ENCODE results near the gene ATP8A2.
A peak's percentile ranks its signal among the peaks of the same experiment; 100 is the strongest.
"Not testable (repeated sequence)": the region's sequence is repeated elsewhere in the genome, so short reads cannot be mapped to it uniquely, and the experiment has no call there.

The ATP8A2 gene

DNA sequence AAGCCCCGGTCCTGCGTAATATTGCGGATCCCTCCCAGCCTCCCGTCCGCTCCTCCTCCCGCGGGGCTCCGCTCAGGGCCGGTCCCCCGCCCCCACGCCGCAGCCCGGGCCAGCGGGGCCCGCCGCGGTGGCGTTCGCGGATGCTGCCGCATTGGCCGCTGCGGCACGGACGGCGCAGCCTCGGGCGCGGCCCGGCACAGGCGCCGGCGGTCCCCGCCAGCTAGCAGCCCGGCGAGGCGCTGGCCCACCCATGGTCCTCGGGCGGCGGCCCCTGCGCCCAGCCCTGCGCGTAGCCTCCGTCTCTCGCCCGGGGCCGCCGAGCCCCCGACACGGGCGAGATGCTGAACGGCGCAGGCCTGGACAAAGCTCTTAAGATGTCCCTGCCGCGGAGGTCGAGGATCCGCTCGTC is at the start of gene ATP8A2:
ATP8A2 (plus strand) TSS at position 100 of the 409 bp plus-strand sequence; CDS start at position 339, 239 bp downstream.
- H3K4me3 Mint-ChIP-seq, result peak within 1 kb of the TSS; percentile 46
- peaks cover 76% of the 10 kb centered on the region for H3K27me3 Mint-ChIP-seq (ENCODE audit: low read depth)

DNA sequence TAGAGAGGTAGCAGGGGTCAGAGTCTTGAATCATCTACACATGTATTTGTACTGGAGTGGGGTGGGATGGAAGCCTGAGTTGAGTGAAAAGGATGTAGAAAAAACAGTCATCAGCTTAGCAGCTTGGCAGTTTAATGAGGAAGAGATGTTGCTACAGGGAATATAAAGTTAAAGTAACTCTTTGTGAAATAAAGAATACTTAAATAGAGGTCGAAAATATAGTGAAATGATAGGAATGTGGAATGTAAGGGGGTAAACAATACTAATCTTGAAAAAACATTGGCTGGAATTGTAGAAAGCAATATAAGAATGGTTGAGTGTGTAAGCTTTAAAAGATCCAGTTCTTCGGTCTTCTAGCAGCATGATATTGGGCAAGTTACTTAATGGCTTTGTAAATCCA is 47.7 kb upstream of the ATP8A2 start:
- no peak overlapping the region for H3K27ac Mint-ChIP-seq

More for the DNA sequence above, at the start of gene ATP8A2:
- H3K9me3 Mint-ChIP-seq, result no peaks in the 10 kb centered on the region
- no peak within 1 kb of the TSS for H3K27ac Mint-ChIP-seq
- H3K36me3 Mint-ChIP-seq (ENCODE audit: low read depth), result no peaks in the 10 kb centered on the region
- peaks cover 7% of the 10 kb centered on the region for H3K4me1 Mint-ChIP-seq (ENCODE audit: low read depth)

DNA sequence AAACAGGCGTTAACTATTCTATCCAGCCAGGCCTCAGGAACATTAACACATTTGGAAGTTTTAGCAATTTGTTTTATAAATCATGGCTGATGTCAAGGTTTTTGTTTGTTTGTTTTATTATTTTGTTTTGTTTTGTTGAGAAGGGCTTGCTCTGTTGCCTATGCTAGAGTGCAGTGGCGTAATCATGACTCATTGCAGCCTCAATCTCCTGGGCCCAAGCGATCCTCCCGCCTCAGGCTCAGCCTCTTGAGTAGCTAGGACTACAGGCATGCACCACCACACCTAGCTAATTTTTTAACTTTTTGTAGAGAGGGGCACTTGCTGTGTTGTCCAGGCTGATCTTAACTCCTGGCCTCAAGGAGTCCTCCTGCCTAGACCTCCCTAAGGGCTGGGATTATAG is 42.1 kb upstream of the ATP8A2 start:
- Mint-ChIP-seq H3K9me3 (no peaks in the 10 kb centered on the region), H3K27me3 (ENCODE audit: low read depth) (no peaks in the 10 kb centered on the region), H3K36me3 (ENCODE audit: low read depth) (peaks cover 35% of the 10 kb centered on the region), H3K4me3 (no peak overlapping the region), H3K27ac (no peak overlapping the region), H3K4me1 (ENCODE audit: low read depth) (peaks cover 10% of the 10 kb centered on the region)

More for the DNA sequence above, 47.7 kb upstream of the ATP8A2 start:
- H3K4me3 Mint-ChIP-seq, result no peak overlapping the region
- H3K27me3 Mint-ChIP-seq (ENCODE audit: low read depth), result no peaks in the 10 kb centered on the region
- peaks cover under 1% of the 10 kb centered on the region for H3K4me1 Mint-ChIP-seq (ENCODE audit: low read depth)
- H3K9me3 Mint-ChIP-seq, result no peaks in the 10 kb centered on the region
- peaks cover 20% of the 10 kb centered on the region for H3K36me3 Mint-ChIP-seq (ENCODE audit: low read depth)

DNA sequence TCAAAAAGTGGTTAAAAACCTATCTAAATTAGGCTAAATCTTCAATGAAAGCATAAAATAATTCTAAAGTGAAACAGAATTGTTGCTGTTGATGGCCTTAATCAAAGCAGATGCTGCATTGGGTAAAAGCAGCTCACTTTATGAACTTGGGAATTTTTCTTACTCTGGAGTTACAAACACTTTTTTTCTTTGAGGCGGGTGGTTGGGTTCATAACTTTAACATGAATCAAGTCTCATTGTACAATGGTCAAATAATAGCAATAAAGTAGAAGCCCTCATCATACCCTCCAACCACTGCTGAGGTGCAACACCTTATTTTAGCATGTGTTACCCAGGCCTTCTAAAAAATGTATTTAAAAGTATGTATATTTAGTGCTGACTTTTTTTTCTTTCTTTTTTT is 41.2 kb upstream of the ATP8A2 start:
- H3K27ac Mint-ChIP-seq, result no peak overlapping the region
- H3K4me3 Mint-ChIP-seq, result no peak overlapping the region
- H3K27me3 Mint-ChIP-seq (ENCODE audit: low read depth), result no peaks in the 10 kb centered on the region

DNA sequence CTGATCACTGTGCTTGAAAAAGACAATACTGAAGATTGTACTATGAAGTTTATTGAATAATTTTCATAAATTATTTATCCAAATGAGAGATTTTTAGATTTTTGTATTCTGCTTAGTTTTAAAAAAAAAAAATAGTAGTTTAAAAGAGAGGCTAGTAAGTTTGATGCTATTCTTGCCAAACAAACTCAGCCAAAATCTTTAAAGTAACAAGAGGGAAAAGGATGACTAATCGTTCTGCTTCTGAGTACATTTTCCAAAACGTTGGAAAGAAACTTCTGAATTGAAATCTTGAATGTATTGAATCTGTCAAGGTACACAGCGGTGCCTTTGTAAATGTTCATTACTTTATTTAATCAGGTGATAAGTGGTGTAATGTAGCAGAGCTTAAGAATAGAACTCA is 35.9 kb upstream of the ATP8A2 start:
- Mint-ChIP-seq H3K36me3 (ENCODE audit: low read depth) (peaks cover 29% of the 10 kb centered on the region), H3K27me3 (ENCODE audit: low read depth) (no peaks in the 10 kb centered on the region)

More for the DNA sequence above, 41.2 kb upstream of the ATP8A2 start:
- Mint-ChIP-seq H3K4me1 (ENCODE audit: low read depth) (peaks cover 10% of the 10 kb centered on the region), H3K36me3 (ENCODE audit: low read depth) (peaks cover 35% of the 10 kb centered on the region), H3K9me3 (no peaks in the 10 kb centered on the region)

DNA sequence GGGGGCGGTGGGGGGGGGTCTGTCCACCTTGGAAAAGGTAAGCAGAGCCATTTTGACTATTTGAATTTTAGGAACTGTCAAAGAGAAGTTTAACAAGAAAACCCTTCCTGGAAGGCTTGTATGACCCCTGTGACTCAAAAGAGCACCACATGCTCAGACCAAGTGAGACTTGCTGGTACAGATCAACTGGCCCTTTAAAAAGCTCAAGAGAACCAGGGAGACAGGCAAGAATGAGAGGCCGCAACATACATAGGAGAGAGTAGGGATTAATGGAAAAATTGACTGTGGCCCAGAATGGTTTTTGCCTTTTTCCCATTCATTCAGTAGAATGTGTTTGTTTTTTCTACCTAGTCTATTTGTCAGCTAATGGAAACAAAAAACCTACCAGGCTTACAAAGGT is 26.2 kb upstream of the ATP8A2 start:
- Mint-ChIP-seq H3K4me1 (ENCODE audit: low read depth) (no peaks in the 10 kb centered on the region), H3K27ac (no peak overlapping the region), H3K36me3 (ENCODE audit: low read depth) (peaks cover 10% of the 10 kb centered on the region), H3K4me3 (no peak overlapping the region), H3K9me3 (no peaks in the 10 kb centered on the region), H3K27me3 (ENCODE audit: low read depth) (no peaks in the 10 kb centered on the region)

More for the DNA sequence above, 35.9 kb upstream of the ATP8A2 start:
- H3K9me3 Mint-ChIP-seq, result no peaks in the 10 kb centered on the region
- no peak overlapping the region for H3K27ac Mint-ChIP-seq
- H3K4me3 Mint-ChIP-seq, result no peak overlapping the region
- peaks cover 7% of the 10 kb centered on the region for H3K4me1 Mint-ChIP-seq (ENCODE audit: low read depth)

DNA sequence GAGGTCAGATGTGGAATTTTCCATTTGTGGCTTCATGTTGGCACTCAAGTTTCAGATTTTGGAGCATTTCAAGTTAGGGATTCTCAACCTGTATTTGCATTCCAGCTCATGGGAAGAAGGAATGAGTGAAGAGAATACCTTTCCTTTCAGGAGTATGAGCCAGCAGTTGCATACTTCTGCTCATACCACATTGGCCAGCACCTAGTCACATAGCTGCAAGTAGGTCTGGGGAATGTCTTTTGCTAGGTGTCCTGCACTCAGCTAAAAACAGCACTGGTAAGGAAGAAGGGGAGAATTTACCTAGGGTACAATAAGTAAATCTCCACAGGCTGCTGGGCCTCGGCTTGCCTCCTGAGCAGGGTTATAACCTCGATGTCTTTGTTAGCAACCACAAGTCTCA is 24.6 kb upstream of the ATP8A2 start:
- H3K27ac Mint-ChIP-seq, result no peak overlapping the region
- peaks cover 7% of the 10 kb centered on the region for H3K36me3 Mint-ChIP-seq (ENCODE audit: low read depth)
- peaks cover 1% of the 10 kb centered on the region for H3K27me3 Mint-ChIP-seq (ENCODE audit: low read depth)
- no peaks in the 10 kb centered on the region for H3K4me1 Mint-ChIP-seq (ENCODE audit: low read depth)
- H3K9me3 Mint-ChIP-seq, result no peaks in the 10 kb centered on the region
- no peak overlapping the region for H3K4me3 Mint-ChIP-seq

DNA sequence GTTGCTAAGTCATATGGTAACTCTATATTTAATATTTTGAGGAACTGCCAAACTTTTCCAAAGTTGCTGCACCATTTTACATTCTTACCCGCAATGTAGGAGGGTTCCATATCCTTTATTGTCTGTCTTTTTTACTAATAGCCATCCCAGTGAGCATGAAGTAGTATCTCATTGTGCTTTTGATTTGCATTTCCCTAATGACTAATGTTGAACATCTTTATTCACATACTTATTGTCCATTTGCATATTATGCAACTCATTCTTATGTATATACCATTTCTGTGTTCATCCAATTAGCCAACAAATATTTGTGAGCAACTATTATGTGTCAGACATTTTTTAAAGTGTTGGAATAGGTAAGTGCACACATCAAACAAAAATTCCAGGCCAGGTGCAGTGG is 20.4 kb upstream of the ATP8A2 start:
- peaks cover 21% of the 10 kb centered on the region for H3K27me3 Mint-ChIP-seq (ENCODE audit: low read depth)

DNA sequence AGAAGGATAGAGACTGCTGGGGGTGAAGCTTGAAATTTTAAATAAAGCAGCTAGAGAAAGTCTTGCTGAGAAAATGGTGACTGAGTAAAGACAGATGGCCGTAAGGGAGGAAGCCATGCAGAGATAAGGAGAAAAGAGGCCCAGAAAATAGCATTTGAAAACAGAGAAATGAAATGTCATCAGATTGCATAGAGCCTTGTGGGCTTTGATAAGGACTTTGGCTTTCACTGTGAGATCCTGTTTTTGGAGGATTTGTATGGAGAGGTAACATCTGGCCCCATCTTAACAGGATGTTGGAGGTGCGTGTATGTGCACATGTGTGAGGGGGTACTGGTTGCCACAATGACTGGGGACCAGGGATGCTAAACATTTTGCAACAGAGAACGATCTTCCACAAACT is 19.5 kb upstream of the ATP8A2 start:
- Mint-ChIP-seq H3K4me3 (no peak overlapping the region), H3K4me1 (ENCODE audit: low read depth) (no peaks in the 10 kb centered on the region), H3K36me3 (ENCODE audit: low read depth) (no peaks in the 10 kb centered on the region), H3K27me3 (ENCODE audit: low read depth) (peaks cover 22% of the 10 kb centered on the region), H3K9me3 (no peaks in the 10 kb centered on the region), H3K27ac (no peak overlapping the region)

More for the DNA sequence above, 20.4 kb upstream of the ATP8A2 start:
- no peaks in the 10 kb centered on the region for H3K4me1 Mint-ChIP-seq (ENCODE audit: low read depth)
- no peaks in the 10 kb centered on the region for H3K36me3 Mint-ChIP-seq (ENCODE audit: low read depth)
- H3K9me3 Mint-ChIP-seq, result no peaks in the 10 kb centered on the region
- H3K4me3 Mint-ChIP-seq, result no peak overlapping the region
- H3K27ac Mint-ChIP-seq, result no peak overlapping the region

DNA sequence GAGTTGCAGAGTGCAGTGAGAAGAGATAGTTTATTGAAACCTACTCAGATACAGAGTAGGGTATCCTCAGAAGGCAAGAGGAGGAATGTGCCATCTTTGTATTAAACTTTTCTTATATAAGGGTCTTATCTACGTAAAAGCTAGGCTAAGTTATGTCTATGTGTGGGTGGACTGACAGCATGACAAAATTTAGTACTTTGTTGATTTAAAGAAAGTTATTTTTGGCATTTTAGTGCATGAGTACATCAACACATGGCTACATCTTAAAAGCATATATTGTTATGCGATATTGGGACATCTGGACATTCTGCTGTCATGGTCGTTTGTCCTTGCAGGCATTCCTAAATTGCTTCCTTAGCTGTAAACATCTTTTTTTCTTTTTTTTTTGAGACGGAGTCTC is 19.0 kb upstream of the ATP8A2 start:
- Mint-ChIP-seq H3K4me3 (no peak overlapping the region), H3K27ac (no peak overlapping the region), H3K27me3 (ENCODE audit: low read depth) (peaks cover 22% of the 10 kb centered on the region), H3K9me3 (no peaks in the 10 kb centered on the region), H3K36me3 (ENCODE audit: low read depth) (no peaks in the 10 kb centered on the region), H3K4me1 (ENCODE audit: low read depth) (no peaks in the 10 kb centered on the region)

DNA sequence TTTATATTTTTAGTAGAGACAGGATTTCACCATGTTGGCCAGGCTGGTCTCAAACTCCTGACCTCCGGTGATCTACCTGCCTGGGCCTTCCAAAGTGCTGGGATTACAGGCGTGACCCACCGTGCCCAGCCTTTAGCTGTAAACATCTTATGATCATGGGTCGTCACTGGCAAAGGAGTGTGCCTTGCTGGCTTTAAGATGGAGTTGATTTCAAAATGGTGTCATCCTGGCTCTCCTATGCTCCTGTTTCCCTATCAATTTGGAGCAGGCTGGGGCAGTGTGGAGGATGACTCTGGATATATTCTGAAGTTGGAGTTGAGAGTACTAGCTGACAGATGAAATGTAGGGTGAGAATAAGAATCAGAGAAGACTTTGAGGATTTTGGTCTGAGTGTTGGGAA is 18.4 kb upstream of the ATP8A2 start:
- Mint-ChIP-seq H3K4me3 (no peak overlapping the region), H3K27ac (no peak overlapping the region), H3K4me1 (ENCODE audit: low read depth) (no peaks in the 10 kb centered on the region), H3K36me3 (ENCODE audit: low read depth) (no peaks in the 10 kb centered on the region), H3K9me3 (no peaks in the 10 kb centered on the region), H3K27me3 (ENCODE audit: low read depth) (peaks cover 27% of the 10 kb centered on the region)

DNA sequence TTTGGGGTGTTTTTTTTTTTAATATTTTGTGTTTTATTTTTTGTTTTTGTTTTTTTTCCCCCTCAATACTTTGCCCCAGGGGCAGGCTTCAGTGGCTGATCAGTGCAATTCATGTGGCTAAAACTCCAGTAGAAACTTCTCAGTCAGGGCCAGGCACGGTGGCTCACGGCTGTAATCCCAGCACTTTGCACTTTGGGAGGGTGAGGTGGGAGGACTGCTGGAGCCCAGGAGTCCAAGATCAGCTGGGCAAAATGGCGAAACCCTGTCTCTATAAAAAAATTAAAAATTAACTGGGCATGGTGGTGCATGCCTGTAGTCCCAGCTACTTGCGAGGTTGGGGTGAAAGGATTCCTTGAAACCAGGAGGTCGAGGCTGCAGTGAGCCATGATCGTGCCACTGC is 17.4 kb upstream of the ATP8A2 start:
- Mint-ChIP-seq H3K27me3 (ENCODE audit: low read depth) (peaks cover 27% of the 10 kb centered on the region), H3K36me3 (ENCODE audit: low read depth) (no peaks in the 10 kb centered on the region), H3K4me3 (no peak overlapping the region), H3K27ac (no peak overlapping the region), H3K4me1 (ENCODE audit: low read depth) (no peaks in the 10 kb centered on the region), H3K9me3 (no peaks in the 10 kb centered on the region)

DNA sequence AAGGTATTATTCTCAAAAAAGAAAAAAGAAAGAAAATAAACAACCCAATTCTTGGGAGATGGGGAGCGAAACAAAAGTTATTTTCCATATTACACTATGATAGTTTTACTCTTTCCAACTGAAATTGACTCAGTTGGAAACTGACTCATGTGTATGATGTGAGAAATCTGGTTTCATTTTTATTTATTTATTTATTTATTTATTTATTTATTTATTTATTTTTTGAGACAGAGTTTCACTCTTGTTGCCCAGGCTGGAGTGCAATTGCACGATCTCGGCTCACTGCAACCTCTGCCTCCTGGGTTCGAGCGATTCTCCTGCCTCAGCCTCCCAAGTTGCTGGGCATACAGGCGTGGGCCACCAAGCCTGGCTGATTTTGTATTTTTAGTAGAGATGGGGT is 11.3 kb upstream of the ATP8A2 start:
- H3K36me3 Mint-ChIP-seq (ENCODE audit: low read depth); H3K4me3 Mint-ChIP-seq; H3K27ac Mint-ChIP-seq; H3K4me1 Mint-ChIP-seq (ENCODE audit: low read depth); H3K9me3 Mint-ChIP-seq: not testable (repeated sequence)
- peaks cover 15% of the 10 kb centered on the region for H3K27me3 Mint-ChIP-seq (ENCODE audit: low read depth)

DNA sequence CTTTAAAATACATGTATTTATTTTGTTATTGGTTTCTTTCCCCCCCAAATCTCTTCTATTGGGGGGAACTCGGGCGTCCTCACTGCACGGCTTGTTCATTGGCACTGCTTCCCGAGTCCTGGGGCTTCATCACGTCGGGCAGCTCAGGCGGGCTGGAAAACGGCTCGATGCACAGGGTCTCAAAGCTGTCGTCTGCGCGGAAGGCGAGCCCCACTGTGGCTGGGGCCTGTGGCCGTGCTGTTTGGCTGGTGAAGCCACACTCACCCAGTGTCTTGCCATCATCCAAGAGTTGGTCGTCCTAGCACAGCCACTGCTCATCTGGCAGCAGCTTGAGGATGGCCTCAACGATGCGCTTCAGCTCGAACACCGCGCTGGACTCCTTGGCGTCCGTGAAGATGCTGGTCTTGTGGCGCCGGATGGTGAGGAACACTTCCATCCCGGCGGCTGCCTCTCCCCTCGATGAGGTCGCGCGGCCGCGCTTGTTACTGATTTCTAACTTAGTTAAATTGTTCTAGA is 6.0 kb upstream of the ATP8A2 start:
- H3K4me1 Mint-ChIP-seq (ENCODE audit: low read depth), result no peaks in the 10 kb centered on the region
- no peak overlapping the region for H3K27ac Mint-ChIP-seq
- no peaks in the 10 kb centered on the region for H3K36me3 Mint-ChIP-seq (ENCODE audit: low read depth)
- H3K4me3 Mint-ChIP-seq, result no peak overlapping the region
- H3K9me3 Mint-ChIP-seq, result no peaks in the 10 kb centered on the region
- peaks cover 31% of the 10 kb centered on the region for H3K27me3 Mint-ChIP-seq (ENCODE audit: low read depth)

DNA sequence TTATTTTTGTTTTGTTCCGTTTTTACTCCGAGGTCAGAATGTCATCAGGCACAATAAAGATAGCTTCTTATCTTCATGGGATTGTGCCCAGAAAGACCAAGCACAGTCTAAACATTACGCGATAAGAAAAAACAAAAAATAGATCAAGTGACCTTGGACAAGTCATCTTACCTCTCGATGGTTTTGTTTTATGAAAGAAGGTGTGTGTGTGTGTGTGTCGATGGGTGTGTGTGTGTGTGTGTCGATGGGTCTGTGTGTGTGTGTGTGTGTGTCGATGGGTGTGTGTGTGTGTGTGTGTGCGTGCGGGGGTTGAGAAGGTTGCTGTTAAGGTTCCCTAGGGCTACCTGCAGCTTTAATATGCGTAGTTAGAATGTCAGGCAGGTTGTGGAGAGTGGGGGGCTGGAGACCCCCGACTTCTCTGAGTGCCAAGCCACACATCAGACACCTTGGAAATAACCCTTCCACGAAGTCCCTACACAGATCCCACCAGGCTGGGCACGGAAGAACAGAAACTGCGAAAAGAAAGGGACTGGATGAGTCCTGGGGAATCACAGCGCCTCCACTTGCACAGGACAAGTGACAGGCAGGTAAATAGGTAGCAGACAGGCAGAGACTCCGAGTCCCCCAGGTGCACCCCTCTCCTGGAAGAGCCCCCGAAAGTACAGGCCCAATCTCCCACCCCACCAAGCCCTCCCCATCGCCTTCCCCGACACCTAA is 458 bp upstream of the ATP8A2 start:
- peaks cover 76% of the 10 kb centered on the region for H3K27me3 Mint-ChIP-seq (ENCODE audit: low read depth)
- H3K4me3 Mint-ChIP-seq, result peak overlapping the region; percentile 46
- H3K27ac Mint-ChIP-seq, result no peak overlapping the region
- peaks cover 7% of the 10 kb centered on the region for H3K4me1 Mint-ChIP-seq (ENCODE audit: low read depth)
- no peaks in the 10 kb centered on the region for H3K9me3 Mint-ChIP-seq
- H3K36me3 Mint-ChIP-seq (ENCODE audit: low read depth), result no peaks in the 10 kb centered on the region

All from T-helper 1 cell treated with Interleukin-12 subunit alpha and Interleukin-12 subunit beta and Interleukin-4 antibody, amounts not matched to agents 30 μg/mL and 1 μg/mL, for 36 hours (primary cell).